ENCODE measurements around the gene ATAD3C. TPM values are rescaled to one million over a fixed set of nuclear protein-coding genes. Genes with fewer than 3 reads are reported as not detected.

ATAD3C gene
- total and polyA plus RNA-seq, 10 of the 15 experiments (the other 5 are each of a cell fraction or from before 2014, with no cell fraction given) = 0.03 to 3.1 (median 0.86) TPM

DNA sequence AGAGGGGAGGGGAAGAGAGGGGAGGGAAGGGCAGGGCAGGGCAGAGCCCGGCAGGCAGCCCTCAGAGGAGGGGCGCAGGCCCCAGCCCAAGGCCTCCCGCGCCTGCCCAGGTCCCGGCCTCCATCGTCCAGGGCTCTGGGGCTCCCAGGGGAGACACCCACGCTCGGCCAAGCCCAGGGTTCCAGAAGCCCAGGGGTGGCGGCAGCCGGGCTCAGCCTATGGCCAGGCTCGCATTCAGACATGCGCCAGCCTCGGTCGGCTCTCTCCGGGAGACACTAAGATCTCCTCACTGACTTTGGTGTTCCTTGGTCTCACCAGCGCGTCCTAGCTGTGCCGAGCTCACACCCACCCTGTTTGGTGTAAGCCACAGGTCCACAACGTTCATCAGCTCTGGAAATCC lies 21.3 kb upstream of the ATAD3C start:
- no peaks in the 10 kb centered on the region for H3K9me3 ChIP-seq (replicated peaks; ENCODE audit: control insufficient read depth, insufficient read depth, low read length)
- TF ChIP-seq NR2F1 (conservative IDR thresholded peaks at IDR 0.05) (no peak), RBBP5 (conservative IDR thresholded peaks at IDR 0.05) (no peak), CHD1 (IDR thresholded peaks at IDR 0.05; ENCODE audit: low read depth, low read length) (no peak), HDGF (IDR thresholded peaks at IDR 0.05) (no peak), ZZZ3 (IDR thresholded peaks at IDR 0.05; ENCODE audit: control insufficient read depth, insufficient read length, low read depth) (no peak), PAX8 (IDR thresholded peaks at IDR 0.05) (no peak), BACH1 (IDR thresholded peaks at IDR 0.05; ENCODE audit: borderline replicate concordance) (no peak)
- TF ChIP-seq, protein P1, sequence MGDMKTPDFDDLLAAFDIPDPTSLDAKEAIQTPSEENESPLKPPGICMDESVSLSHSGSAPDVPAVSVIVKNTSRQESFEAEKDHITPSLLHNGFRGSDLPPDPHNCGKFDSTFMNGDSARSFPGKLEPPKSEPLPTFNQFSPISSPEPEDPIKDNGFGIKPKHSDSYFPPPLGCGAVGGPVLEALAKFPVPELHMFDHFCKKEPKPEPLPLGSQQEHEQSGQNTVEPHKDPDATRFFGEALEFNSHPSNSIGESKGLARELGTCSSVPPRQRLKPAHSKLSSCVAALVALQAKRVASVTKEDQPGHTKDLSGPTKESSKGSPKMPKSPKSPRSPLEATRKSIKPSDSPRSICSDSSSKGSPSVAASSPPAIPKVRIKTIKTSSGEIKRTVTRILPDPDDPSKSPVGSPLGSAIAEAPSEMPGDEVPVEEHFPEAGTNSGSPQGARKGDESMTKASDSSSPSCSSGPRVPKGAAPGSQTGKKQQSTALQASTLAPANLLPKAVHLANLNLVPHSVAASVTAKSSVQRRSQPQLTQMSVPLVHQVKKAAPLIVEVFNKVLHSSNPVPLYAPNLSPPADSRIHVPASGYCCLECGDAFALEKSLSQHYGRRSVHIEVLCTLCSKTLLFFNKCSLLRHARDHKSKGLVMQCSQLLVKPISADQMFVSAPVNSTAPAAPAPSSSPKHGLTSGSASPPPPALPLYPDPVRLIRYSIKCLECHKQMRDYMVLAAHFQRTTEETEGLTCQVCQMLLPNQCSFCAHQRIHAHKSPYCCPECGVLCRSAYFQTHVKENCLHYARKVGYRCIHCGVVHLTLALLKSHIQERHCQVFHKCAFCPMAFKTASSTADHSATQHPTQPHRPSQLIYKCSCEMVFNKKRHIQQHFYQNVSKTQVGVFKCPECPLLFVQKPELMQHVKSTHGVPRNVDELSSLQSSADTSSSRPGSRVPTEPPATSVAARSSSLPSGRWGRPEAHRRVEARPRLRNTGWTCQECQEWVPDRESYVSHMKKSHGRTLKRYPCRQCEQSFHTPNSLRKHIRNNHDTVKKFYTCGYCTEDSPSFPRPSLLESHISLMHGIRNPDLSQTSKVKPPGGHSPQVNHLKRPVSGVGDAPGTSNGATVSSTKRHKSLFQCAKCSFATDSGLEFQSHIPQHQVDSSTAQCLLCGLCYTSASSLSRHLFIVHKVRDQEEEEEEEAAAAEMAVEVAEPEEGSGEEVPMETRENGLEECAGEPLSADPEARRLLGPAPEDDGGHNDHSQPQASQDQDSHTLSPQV (IDR thresholded peaks at IDR 0.05) = no peak
- TF ChIP-seq, protein P2, sequence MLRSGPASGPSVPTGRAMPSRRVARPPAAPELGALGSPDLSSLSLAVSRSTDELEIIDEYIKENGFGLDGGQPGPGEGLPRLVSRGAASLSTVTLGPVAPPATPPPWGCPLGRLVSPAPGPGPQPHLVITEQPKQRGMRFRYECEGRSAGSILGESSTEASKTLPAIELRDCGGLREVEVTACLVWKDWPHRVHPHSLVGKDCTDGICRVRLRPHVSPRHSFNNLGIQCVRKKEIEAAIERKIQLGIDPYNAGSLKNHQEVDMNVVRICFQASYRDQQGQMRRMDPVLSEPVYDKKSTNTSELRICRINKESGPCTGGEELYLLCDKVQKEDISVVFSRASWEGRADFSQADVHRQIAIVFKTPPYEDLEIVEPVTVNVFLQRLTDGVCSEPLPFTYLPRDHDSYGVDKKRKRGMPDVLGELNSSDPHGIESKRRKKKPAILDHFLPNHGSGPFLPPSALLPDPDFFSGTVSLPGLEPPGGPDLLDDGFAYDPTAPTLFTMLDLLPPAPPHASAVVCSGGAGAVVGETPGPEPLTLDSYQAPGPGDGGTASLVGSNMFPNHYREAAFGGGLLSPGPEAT (IDR thresholded peaks at IDR 0.05; ENCODE audit: low read depth) = no peak
- TF ChIP-seq, protein P3, sequence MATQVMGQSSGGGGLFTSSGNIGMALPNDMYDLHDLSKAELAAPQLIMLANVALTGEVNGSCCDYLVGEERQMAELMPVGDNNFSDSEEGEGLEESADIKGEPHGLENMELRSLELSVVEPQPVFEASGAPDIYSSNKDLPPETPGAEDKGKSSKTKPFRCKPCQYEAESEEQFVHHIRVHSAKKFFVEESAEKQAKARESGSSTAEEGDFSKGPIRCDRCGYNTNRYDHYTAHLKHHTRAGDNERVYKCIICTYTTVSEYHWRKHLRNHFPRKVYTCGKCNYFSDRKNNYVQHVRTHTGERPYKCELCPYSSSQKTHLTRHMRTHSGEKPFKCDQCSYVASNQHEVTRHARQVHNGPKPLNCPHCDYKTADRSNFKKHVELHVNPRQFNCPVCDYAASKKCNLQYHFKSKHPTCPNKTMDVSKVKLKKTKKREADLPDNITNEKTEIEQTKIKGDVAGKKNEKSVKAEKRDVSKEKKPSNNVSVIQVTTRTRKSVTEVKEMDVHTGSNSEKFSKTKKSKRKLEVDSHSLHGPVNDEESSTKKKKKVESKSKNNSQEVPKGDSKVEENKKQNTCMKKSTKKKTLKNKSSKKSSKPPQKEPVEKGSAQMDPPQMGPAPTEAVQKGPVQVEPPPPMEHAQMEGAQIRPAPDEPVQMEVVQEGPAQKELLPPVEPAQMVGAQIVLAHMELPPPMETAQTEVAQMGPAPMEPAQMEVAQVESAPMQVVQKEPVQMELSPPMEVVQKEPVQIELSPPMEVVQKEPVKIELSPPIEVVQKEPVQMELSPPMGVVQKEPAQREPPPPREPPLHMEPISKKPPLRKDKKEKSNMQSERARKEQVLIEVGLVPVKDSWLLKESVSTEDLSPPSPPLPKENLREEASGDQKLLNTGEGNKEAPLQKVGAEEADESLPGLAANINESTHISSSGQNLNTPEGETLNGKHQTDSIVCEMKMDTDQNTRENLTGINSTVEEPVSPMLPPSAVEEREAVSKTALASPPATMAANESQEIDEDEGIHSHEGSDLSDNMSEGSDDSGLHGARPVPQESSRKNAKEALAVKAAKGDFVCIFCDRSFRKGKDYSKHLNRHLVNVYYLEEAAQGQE (IDR thresholded peaks at IDR 0.05; ENCODE audit: low read depth, low read length) = no peak
- in situ Hi-C loops (cut with MboI) = no loop called here
- WGBS (ENCODE audit: insufficient coverage, insufficient replicate concordance, low lambda C conversion rate, missing lambda C conversion rate) = 50% methylated on average over 18 of the region's 19 CpGs
- no peaks in the 10 kb centered on the region for H3K4me1 ChIP-seq (ENCODE audit: control insufficient read depth, insufficient read depth, low read length)
- POLR2A ChIA-PET = no interaction called here
- H3K9ac ChIP-seq (ENCODE audit: control insufficient read depth, insufficient read depth, low read length) = no peak overlapping the region
- H2AFZ ChIP-seq (ENCODE audit: control insufficient read depth, low read depth, low read length) = no peak overlapping the region
- no peak overlapping the region for H3K4me2 ChIP-seq (ENCODE audit: control insufficient read depth, insufficient read depth)
- FAIRE-seq (no peak), DNase-seq (ENCODE audit: low read depth, low spot score) (no peak), ATAC-seq (no peak)
- no peak overlapping the region for H3K4me3 ChIP-seq
- no peak overlapping the region for H3K27ac ChIP-seq (ENCODE audit: control insufficient read depth, insufficient read depth)
- H3K36me3 ChIP-seq (ENCODE audit: control insufficient read depth in 2 of 2, insufficient read depth in 2 of 2, low read length in 1 of 2) = no peaks in the 10 kb centered on the region
- intact Hi-C loops (cut with micrococcal nuclease; ENCODE audit: unreplicated experiment) = no loop called here
- no peaks in the 10 kb centered on the region for H4K20me1 ChIP-seq (ENCODE audit: control insufficient read depth, insufficient read depth)
- no peaks in the 10 kb centered on the region for H3K79me2 ChIP-seq (ENCODE audit: control insufficient read depth, insufficient read depth, low read length)
- CTCF ChIA-PET = interaction anchor here (1.7 kb wide), 1 partner anchor 10 kb away, joined by 5 read pairs; no protein-coding TSS in a partner anchor
- H3K27me3 ChIP-seq (replicated peaks in 1 of 2; ENCODE audit: control insufficient read depth in 2 of 2, insufficient read depth in 2 of 2, low read length in 1 of 2) = peaks cover 0 to 2% of the 10 kb centered on the region in 2 experiments; a peak in 2 of 4 replicates
- RAD21 ChIA-PET (ENCODE audit: unreplicated experiment) = no interaction called here
- SMC1A ChIA-PET (ENCODE audit: uncharacterized antibody, unreplicated experiment) = no interaction called here
- no TSS peak for BruUV-seq (replicated peaks)

Data from GM12878 (cell line).